ENCODE results near the gene JOSD2. TPM values are rescaled to one million over a fixed set of nuclear protein-coding genes. Genes with fewer than 3 reads are reported as not detected.

JOSD2 gene
- polyA plus RNA-seq, 6 donors from 2014 or later, result 9.8 to 20.7 (median 12.2) TPM

DNA sequence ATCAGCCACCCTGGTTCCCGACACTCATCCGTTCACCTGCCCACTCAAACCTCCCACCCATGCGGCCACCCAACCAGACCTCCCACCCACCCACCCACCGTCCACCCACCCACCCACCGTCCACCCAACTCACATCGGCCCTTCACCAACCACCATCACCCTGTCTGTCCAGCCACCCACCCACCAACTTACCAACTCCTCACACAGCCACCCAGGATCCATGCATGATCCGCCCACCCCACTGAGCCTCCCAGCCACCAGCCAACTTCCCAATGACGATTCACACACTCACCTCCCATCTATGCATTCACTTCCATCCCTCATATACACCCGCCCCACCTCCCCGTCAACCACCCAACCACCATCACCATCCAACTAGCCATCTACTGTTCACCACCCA lies 4.3 kb downstream of the JOSD2 start:
- Mint-ChIP-seq H3K27ac (peak overlapping the region in 1 of 6 donors; percentile 96), H3K27me3 (no peaks in the 10 kb centered on the region), H3K4me1 (peaks cover 20 to 38% (median 21%) of the 10 kb centered on the region in 3 donors), H3K36me3 (peaks cover 0 to 16% of the 10 kb centered on the region in 2 donors), H3K4me3 (no peak overlapping the region), H3K9me3 (peaks cover 0 to 2% (median 0%) of the 10 kb centered on the region in 7 donors)
- DNase-seq, result no peak
- ATAC-seq (ENCODE audit: low read depth in 2 of 2), result no peak

- no peaks in the 10 kb centered on the region for H3K9me3 Mint-ChIP-seq
- ATAC-seq (ENCODE audit: low read depth in 2 of 2) (no peak), DNase-seq (no peak)
- H3K27me3 Mint-ChIP-seq, result no peaks in the 10 kb centered on the region
- peak overlapping the region in 1 of 6 donors; percentile 11 for H3K27ac Mint-ChIP-seq
- H3K4me1 Mint-ChIP-seq, result peaks cover 13 to 33% (median 15%) of the 10 kb centered on the region in 3 donors
- H3K36me3 Mint-ChIP-seq, result peaks cover 0 to 9% of the 10 kb centered on the region in 2 donors
- no peak overlapping the region for H3K4me3 Mint-ChIP-seq
These were observed 5.0 kb downstream of the JOSD2 start for GRCh38 chr19:50505856-50506611.

DNA sequence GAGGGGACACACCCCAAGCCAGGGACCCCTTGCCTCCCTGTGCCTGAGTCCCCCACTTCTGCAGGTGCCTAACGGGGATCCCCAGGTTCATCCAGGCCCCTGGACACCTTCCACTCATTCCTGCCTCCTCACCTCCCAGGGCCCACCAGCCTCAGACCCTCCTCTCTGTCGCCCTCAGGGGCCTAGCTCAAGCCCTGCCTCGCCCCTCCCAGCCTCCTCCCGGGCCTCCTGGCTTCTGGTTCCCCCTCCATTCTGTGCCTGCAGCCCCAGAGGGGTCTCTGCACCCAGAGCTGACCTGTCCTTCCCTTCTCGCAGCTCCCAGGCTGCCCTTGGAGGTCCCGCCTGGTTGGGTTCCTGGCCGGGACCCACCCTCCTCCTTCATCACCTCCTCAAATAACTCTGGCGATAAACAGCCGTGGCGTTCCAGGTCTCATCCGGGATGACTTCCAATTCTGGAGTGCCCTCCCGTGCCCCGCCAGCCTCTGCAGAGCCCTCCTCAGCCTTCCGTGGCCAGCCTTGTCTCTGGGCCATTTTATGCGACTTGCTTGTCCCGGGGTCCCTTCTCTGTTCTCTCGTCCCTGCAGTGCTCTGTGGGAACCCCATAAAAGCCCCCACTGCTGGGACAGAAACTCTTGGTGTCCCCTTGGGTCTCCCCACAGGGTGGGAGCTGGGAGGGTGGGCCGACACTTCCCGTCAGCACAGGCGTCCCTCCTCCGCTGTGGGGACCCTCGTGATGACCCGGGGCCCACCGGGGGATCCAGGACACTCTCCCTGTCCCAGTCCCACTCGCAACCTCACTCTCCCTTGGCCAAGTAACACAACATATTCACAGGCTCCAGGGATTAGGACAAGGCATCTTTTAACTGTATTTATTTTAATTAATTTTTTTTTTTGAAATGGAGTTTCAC lies 9.2 kb downstream of the JOSD2 start:
- no peak overlapping the region for H3K4me3 Mint-ChIP-seq

GRCh38 chr19:50501186-50501567 lies 9.8 kb downstream of the JOSD2 start:
- ATAC-seq (ENCODE audit: low read depth in 2 of 2) (peak in 1 of 2 donors; percentile 13), DNase-seq (no peak)
- H3K9me3 Mint-ChIP-seq, result no peaks in the 10 kb centered on the region
- peak overlapping the region in 2 of 6 donors; percentile 42 to 81 for H3K27ac Mint-ChIP-seq
- H3K36me3 Mint-ChIP-seq, result no peaks in the 10 kb centered on the region
- H3K27me3 Mint-ChIP-seq, result no peaks in the 10 kb centered on the region
- H3K4me3 Mint-ChIP-seq, result no peak overlapping the region
- peaks cover 0 to 10% (median 2%) of the 10 kb centered on the region in 3 donors for H3K4me1 Mint-ChIP-seq

More for the DNA sequence above, 9.2 kb downstream of the JOSD2 start:
- ATAC-seq (ENCODE audit: low read depth in 2 of 2), result no peak
- no peak for DNase-seq
- Mint-ChIP-seq H3K4me1 (peaks cover 0 to 13% (median 2%) of the 10 kb centered on the region in 3 donors), H3K27me3 (no peaks in the 10 kb centered on the region), H3K36me3 (peaks cover 0 to 2% of the 10 kb centered on the region in 2 donors), H3K27ac (peak overlapping the region in 2 of 6 donors; percentile 21 to 44), H3K9me3 (no peaks in the 10 kb centered on the region)

DNA sequence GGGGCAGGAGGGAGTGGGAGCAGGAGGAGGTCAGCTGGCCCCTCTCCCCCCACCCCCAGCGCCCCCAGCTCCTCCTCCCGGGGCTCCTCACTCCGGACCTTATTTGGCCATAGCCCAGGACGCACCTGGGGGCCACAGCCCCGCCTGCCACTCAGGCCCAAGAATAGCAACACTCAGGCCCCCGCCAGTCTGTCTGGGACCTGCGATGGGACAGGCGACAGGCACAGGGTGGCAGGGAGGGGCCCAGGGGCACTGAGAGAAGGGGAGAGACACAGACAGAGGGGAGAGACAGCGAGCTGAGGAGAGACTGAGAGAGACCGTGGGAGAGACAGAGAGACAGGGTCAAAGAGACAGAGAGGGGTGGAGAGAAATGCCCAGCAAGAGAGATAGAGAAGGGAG lies 10.2 kb downstream of the JOSD2 start:
- peak in 1 of 2 donors; percentile 16 for ATAC-seq (ENCODE audit: low read depth in 2 of 2)
- no peaks in the 10 kb centered on the region for H3K36me3 Mint-ChIP-seq
- no peak overlapping the region for H3K4me3 Mint-ChIP-seq
- no peaks in the 10 kb centered on the region for H3K9me3 Mint-ChIP-seq
- DNase-seq, result no peak
- no peaks in the 10 kb centered on the region for H3K27me3 Mint-ChIP-seq
- H3K27ac Mint-ChIP-seq, result peak overlapping the region in 2 of 6 donors; percentile 42 to 81
- peaks cover 0 to 10% (median 2%) of the 10 kb centered on the region in 3 donors for H3K4me1 Mint-ChIP-seq

- DNase-seq (no peak), ATAC-seq (ENCODE audit: low read depth in 2 of 2) (peak; percentile 50 to 66)
- H3K9me3 Mint-ChIP-seq, result no peaks in the 10 kb centered on the region
- H3K27me3 Mint-ChIP-seq, result no peaks in the 10 kb centered on the region
- no peak overlapping the region for H3K4me3 Mint-ChIP-seq
- no peaks in the 10 kb centered on the region for H3K36me3 Mint-ChIP-seq
- peaks cover 0 to 10% (median 2%) of the 10 kb centered on the region in 3 donors for H3K4me1 Mint-ChIP-seq
- peak overlapping the region in 1 of 6 donors; percentile 42 for H3K27ac Mint-ChIP-seq
These were observed 10.8 kb downstream of the JOSD2 start for GRCh38 chr19:50500060-50500752.

DNA sequence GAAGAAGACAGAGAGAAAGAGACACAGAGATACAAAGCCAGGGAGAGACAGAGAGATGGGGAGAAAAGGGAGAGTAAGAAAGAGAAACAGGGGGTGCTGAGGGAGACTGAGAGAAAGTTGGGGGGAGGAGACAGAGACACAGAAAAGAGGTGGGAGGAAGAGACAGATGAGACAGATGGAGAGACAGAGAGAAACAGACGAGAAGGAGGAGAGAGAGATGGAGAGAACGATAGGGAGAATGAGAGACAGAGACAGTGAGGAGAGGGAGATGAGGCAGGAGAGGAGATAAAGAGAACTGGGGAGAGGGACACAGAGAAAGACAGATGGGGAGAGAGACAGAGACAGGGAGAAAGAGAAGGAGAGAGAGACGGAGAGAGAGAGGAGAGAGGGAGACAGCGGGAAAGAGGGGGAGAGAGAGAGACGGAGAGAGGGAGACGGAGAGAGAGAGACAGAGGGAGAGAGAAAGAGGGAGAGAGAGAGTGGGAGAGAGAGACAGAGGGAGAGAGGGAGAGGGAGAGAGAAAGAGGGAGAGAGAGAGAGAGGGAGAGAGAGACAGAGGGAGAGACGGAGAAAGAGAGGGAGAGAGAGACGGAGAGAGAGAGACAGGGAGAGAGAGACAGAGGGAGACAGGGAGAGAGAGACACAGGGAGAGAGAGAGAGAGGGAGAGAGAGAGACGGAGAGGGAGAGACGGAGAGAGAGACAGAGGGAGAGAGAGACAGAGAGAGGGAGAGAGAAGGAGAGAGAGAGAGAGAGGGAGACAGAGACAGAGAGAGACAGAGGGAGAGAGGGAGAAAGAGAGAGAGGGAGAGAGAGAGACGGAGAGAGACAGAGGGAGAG lies 12.6 kb downstream of the JOSD2 start:
- Mint-ChIP-seq H3K36me3 (no peaks in the 10 kb centered on the region), H3K4me1 (peaks cover 0 to 10% (median 2%) of the 10 kb centered on the region in 3 donors), H3K27me3 (no peaks in the 10 kb centered on the region), H3K9me3 (no peaks in the 10 kb centered on the region), H3K4me3 (no peak overlapping the region), H3K27ac (no peak overlapping the region)
- no peak for DNase-seq
- ATAC-seq (ENCODE audit: low read depth in 2 of 2), result no peak

- H3K4me3 Mint-ChIP-seq, result no peak overlapping the region
- peaks cover 0 to 4% (median 0%) of the 10 kb centered on the region in 3 donors for H3K27me3 Mint-ChIP-seq
- no peak overlapping the region for H3K27ac Mint-ChIP-seq
- no peaks in the 10 kb centered on the region for H3K9me3 Mint-ChIP-seq
- peaks cover 7 to 14% (median 7%) of the 10 kb centered on the region in 3 donors for H3K4me1 Mint-ChIP-seq
- ATAC-seq (ENCODE audit: low read depth in 2 of 2), result no peak
- DNase-seq, result no peak
- H3K36me3 Mint-ChIP-seq, result no peaks in the 10 kb centered on the region
These were observed 14.0 kb downstream of the JOSD2 start for GRCh38 chr19:50497022-50497405.

DNA sequence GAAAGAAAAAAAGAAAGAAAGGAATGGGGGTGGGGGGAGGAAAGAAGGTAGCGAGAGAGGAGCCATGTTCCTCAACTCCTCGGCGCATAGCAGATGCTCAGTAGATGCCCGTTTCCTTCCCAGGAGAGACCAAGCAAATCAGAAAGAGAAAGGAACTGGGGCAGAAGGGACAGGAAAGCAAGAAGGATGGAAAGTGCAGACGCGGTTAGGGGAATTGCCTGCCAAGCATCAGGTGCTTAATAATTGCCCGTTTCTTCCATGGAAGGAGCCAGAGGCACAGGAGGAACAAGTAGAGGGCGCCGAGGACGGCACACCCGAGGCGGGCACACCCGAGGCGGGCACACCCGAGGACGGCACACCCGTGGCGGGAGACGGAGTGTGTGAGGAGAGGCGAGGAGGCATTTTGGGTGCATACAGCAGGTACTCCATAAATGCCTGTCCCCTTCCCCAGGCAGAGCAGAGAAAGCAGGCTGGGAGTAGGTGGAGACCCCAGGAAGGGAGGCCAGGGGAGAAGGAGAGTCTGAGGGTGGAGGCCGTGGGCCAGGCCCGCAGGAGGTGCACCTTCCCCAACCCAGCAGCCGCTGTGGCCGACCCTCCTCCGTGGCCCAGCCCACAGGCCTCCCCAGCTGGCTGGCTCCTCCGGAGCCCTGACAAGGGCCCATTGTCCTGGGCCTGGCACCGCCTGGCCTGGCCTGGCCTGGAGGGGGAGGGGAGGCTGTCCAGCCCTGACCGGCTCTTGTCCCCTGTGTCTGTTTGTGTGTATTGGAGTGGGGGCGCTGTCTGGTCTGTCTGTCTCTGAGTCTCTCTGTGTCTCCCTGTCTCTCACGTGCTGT lies 14.6 kb downstream of the JOSD2 start:
- Mint-ChIP-seq H3K27me3 (peaks cover 0 to 10% (median 4%) of the 10 kb centered on the region in 3 donors), H3K27ac (peak overlapping the region in 1 of 6 donors; percentile 11), H3K4me3 (no peak overlapping the region), H3K4me1 (peaks cover 11 to 17% (median 13%) of the 10 kb centered on the region in 3 donors), H3K9me3 (no peaks in the 10 kb centered on the region), H3K36me3 (no peaks in the 10 kb centered on the region)
- ATAC-seq (ENCODE audit: low read depth in 2 of 2) (no peak), DNase-seq (no peak)

DNA sequence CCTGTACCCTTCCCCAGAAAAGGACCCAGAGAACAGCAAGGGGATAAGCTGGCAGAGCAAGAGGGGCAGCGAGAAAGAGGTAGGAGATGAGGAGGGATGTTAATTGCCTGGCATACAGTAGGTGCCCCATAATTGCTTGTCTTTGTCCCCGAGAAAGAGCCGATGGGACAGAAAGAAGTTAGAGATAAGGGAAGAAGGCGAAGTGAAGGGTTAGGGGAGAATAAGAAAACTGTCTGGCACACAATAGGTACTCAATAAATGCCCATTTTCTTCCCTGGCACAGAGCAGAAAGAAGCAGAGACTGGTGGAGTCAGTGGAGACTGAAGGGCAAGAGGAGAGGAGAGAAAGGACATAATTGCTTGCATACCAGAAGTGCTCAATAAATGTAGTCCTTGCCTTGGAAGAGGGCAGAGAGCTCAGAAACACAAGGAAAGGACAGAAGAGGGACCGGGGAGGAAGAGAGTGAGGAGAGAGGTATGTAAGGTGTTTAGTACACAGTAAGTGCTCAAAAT lies 15.9 kb downstream of the JOSD2 start:
- H3K27me3 Mint-ChIP-seq, result peaks cover 0 to 16% (median 4%) of the 10 kb centered on the region in 3 donors
- H3K9me3 Mint-ChIP-seq, result no peaks in the 10 kb centered on the region
- peaks cover 20 to 23% (median 22%) of the 10 kb centered on the region in 3 donors for H3K4me1 Mint-ChIP-seq
- DNase-seq, result no peak
- H3K27ac Mint-ChIP-seq, result peak overlapping the region in 1 of 6 donors; percentile 1
- ATAC-seq (ENCODE audit: low read depth in 2 of 2), result no peak
- no peaks in the 10 kb centered on the region for H3K36me3 Mint-ChIP-seq
- H3K4me3 Mint-ChIP-seq, result no peak overlapping the region

- DNase-seq (no peak), ATAC-seq (ENCODE audit: low read depth in 2 of 2) (no peak)
- H3K27ac Mint-ChIP-seq, result peak overlapping the region in 2 of 6 donors; percentile 72 to 81
- no peaks in the 10 kb centered on the region for H3K9me3 Mint-ChIP-seq
- H3K36me3 Mint-ChIP-seq, result peaks cover 0 to 5% of the 10 kb centered on the region in 2 donors
- peaks cover 24 to 25% (median 25%) of the 10 kb centered on the region in 3 donors for H3K4me1 Mint-ChIP-seq
- H3K27me3 Mint-ChIP-seq, result peaks cover 0 to 16% (median 4%) of the 10 kb centered on the region in 3 donors
- H3K4me3 Mint-ChIP-seq, result no peak overlapping the region
These were observed 16.6 kb downstream of the JOSD2 start for GRCh38 chr19:50494186-50495019.

Measured in naive B cell (primary cell).